B cell (primary cell): ENCODE measurements around the gene MYOC. TPM values are rescaled to one million over a fixed set of nuclear protein-coding genes. Genes with fewer than 3 reads are reported as not detected.

Experiments
- ATAC-seq: fragments of 200-7000 bp; cut with Tn5 transposase; one replicate; pipeline ENCODE4 v1.10.0; 2021; ENCODE audit warnings: low read depth, mild to moderate bottlenecking, moderate number of reproducible peaks, moderate library complexity
- CTCF ChIA-PET: fragments of 350-600 bp; sonication (Branson Sonifier 250); formaldehyde crosslinking; loops from one replicate; lab custom pipeline; 2021; ENCODE audit warnings: antibody characterized with exemption, inconsistent platforms; lab: Charles Lee
- POLR2A ChIA-PET: fragments of 350-600 bp; sonication (Branson Sonifier 250); formaldehyde crosslinking; loops from one replicate; lab custom pipeline; 2021; ENCODE audit warnings: antibody characterized with exemption; lab: Charles Lee
- DNase-seq: peaks from one replicate; pipeline ENCODE4 v3.0.0; 2013
- H2AFZ ChIP-seq: 2 replicates; pipeline ENCODE4 v1.6.1; 2012; ENCODE audit warnings: mild to moderate bottlenecking, low read depth, low read length; ENCODE audit not compliant: insufficient read depth, poor library complexity, severe bottlenecking
- H3K27ac ChIP-seq, 2 donors: 1 replicate in 1 of 2; 2 replicates in 1 of 2; pipeline ENCODE4 v1.5.1; 2012 to 2013; ENCODE audit warnings: low read length in 2 of 2, mild to moderate bottlenecking in 2 of 2, moderate library complexity in 1 of 2
- H3K27me3 ChIP-seq, 4 experiments: fragments of 200-600 bp in 1 of 4; sonication (generic) in 1 of 4; replicated peaks in 1 of 4; 1 replicate in 2 of 4; 2 replicates in 2 of 4; pipeline versions ENCODE4 v1.6.1 to v1.7.0; 2013 to 2016; ENCODE audit warnings: low read length in 3 of 4, mild to moderate bottlenecking in 2 of 4, mixed read lengths in 1 of 4, moderate library complexity in 1 of 4; ENCODE audit not compliant: insufficient read depth in 4 of 4, control insufficient read depth in 3 of 4; ENCODE audit errors: control extremely low read depth in 1 of 4
- H3K36me3 ChIP-seq, 2 experiments: replicated peaks in 1 of 2; 1 replicate in 1 of 2; 2 replicates in 1 of 2; pipeline versions ENCODE4 v1.6.1 to v1.7.1; 2013; ENCODE audit warnings: low read length in 1 of 2; ENCODE audit not compliant: insufficient read depth in 2 of 2, control insufficient read depth in 1 of 2; ENCODE audit errors: control extremely low read depth in 1 of 2, extremely low read depth in 1 of 2
- H3K4me1 ChIP-seq, 2 donors: fragments of 200-600 bp in 1 of 2; sonication (generic) in 1 of 2; 1 replicate in 1 of 2; 2 replicates in 1 of 2; pipeline versions ENCODE4 v1.5.1 to v1.6.1; 2013 to 2017; ENCODE audit warnings: low read length in 2 of 2; ENCODE audit not compliant: control insufficient read depth in 2 of 2, insufficient read depth in 2 of 2
- H3K4me2 ChIP-seq: replicated peaks from 2 replicates; pipeline ENCODE3; 2012; ENCODE audit warnings: mild to moderate bottlenecking, low read depth, low read length; ENCODE audit not compliant: poor library complexity, severe bottlenecking
- H3K4me3 ChIP-seq, 5 experiments: fragments of 200-600 bp in 1 of 5; sonication (generic) in 1 of 5; 1 replicate in 3 of 5; 2 replicates in 2 of 5; pipeline versions ENCODE4 v1.5.1 to v1.7.0; 2011 to 2016; ENCODE audit warnings: low read length in 4 of 5, mild to moderate bottlenecking in 4 of 5, low read depth in 2 of 5, control low read depth in 1 of 5, moderate library complexity in 1 of 5; ENCODE audit not compliant: insufficient read depth in 1 of 5; ENCODE audit errors: control extremely low read depth in 1 of 5, extremely low read depth in 1 of 5
- H3K79me2 ChIP-seq: fragments of 200-600 bp; sonication (generic); one replicate; pipeline ENCODE4 v1.6.0; 2016; ENCODE audit warnings: low read length; ENCODE audit not compliant: control insufficient read depth, insufficient read depth
- H3K9ac ChIP-seq: fragments of 200-600 bp; sonication (generic); 2 replicates; pipeline ENCODE4 v1.6.1; 2017; ENCODE audit warnings: mild to moderate bottlenecking, low read length, moderate library complexity
- H3K9me3 ChIP-seq, 3 donors: one replicate each; pipeline versions ENCODE4 v1.6.1 to v1.7.1; 2013; ENCODE audit warnings: low read length in 2 of 3; ENCODE audit not compliant: control insufficient read depth in 2 of 3, insufficient read depth in 1 of 3; ENCODE audit errors: control extremely low read depth in 1 of 3
- H4K20me1 ChIP-seq: 2 replicates; pipeline ENCODE4 v1.6.0; 2012; ENCODE audit warnings: mild to moderate bottlenecking, low read length; ENCODE audit not compliant: insufficient read depth, control insufficient read depth, poor library complexity, severe bottlenecking
- H3K27ac Mint-ChIP-seq: one replicate; pipeline ENCODE4 v1.8.0; 2021; ENCODE audit warnings: mixed read lengths
- H3K27me3 Mint-ChIP-seq: one replicate; pipeline ENCODE4 v1.8.0; 2021; ENCODE audit warnings: mixed read lengths
- H3K4me1 Mint-ChIP-seq: one replicate; pipeline ENCODE4 v1.8.0; 2021; ENCODE audit warnings: mixed read lengths
- H3K4me3 Mint-ChIP-seq: one replicate; pipeline ENCODE4 v1.8.0; 2021; ENCODE audit warnings: mixed read lengths
- H3K9me3 Mint-ChIP-seq: one replicate; pipeline ENCODE4 v1.8.0; 2022; ENCODE audit warnings: mixed read lengths; ENCODE audit not compliant: insufficient read depth
- EZH2 ChIP-seq: IDR thresholded peaks from 2 replicates; pipeline ENCODE4 v1.6.1; 2012; ENCODE audit warnings: borderline replicate concordance, low read depth, mild to moderate bottlenecking, moderate library complexity, low read length; ENCODE audit not compliant: insufficient read depth, poor library complexity, severe bottlenecking
- WGBS: methylation state at CpG from one replicate; pipeline ENCODE4 v1.1.5; 2013; ENCODE audit warnings: missing lambda C conversion rate; ENCODE audit not compliant: insufficient coverage; 5-methylcytosine and 5-hydroxymethylcytosine counted together
- intact Hi-C: fragments of 100-400 bp; cut with micrococcal nuclease; formaldehyde crosslinking; loops from one replicate; pipeline ENCODE4 v1.10.0; 2022
- polyA plus RNA-seq: library from polyadenylated mRNA; depleted of rRNA; stranded (reverse); fragments of >200 nt; gene quantifications from 2 replicates; pipeline ENCODE4 v1.2.3, GENCODE V29; 2012
- total RNA-seq, 2 donors: library from RNA; stranded (reverse); fragments of 120-200 nt in 1 of 2; gene quantifications; 1 replicate in 1 of 2; 2 replicates in 1 of 2; pipeline versions ENCODE4 v1.2.3 to v1.2.4, GENCODE V29; 2013 to 2022
- TF ChIP-seq, protein P1 (sequence below): fragments of 200-600 bp; IDR thresholded peaks from one replicate; pipeline ENCODE4 v1.8.0; 2022; ENCODE audit warnings: antibody characterized with exemption, mild to moderate bottlenecking

MYOC gene
- total and polyA plus RNA-seq, 2 donors (not counting 1 experiment from before 2014, with no cell fraction given): not detected

DNA sequence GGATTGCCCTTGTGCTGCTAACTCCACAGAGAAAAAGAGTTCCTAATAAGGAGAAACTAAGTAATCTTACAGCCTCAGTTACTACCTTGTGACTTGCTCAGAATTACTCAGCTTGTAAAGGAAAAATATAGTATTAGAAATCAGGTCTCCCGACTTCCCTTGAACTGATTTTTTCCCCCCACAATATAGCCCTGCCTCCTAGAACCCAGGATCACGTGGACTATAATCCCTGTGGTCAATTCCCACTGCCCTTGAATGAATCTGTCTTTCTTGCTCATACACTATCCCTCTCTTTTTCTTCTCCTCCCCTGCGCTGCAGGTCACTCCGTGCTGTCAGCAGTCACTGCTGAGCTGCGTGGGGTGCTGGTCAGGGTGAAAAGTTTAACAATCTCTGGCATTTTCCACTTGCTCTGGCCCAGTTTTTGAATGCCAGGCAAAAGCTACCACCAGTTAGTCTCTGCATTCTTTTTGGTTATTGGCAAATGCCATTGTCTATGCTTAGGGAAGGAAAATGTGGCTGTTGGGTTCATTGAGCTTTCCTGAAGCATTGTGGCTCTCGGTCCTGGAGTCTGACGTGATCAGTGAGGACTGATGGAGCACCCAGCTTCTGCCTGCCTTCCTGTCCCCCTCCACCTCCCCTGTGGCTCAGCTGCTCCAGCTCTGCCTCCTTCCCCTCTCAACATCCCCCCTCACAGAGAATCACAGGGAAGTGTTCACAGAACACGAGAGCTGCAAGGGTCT is 1.9 kb upstream of the MYOC start:
- Histone ChIP-seq H3K9me3 (no peaks in the 10 kb centered on the region), H3K79me2 (no peaks in the 10 kb centered on the region), H3K27ac (no peak overlapping the region), H2AFZ (no peak overlapping the region), H3K4me2 (no peak overlapping the region), H3K36me3 (no peaks in the 10 kb centered on the region), H3K27me3 (peaks cover 0 to 20% (median 2%) of the 10 kb centered on the region in 4 experiments), H3K9ac (no peak overlapping the region), H3K4me1 (peaks cover 8 to 13% of the 10 kb centered on the region in 2 donors), H3K4me3 (no peak overlapping the region), H4K20me1 (no peaks in the 10 kb centered on the region)
- ChIA-PET POLR2A (no interaction called here), CTCF (interaction anchor here (1.0 kb wide), 1 partner anchor 334 kb away, joined by 3 read pairs; no protein-coding TSS in a partner anchor)
- ATAC-seq: no peak
- Mint-ChIP-seq H3K4me3 (no peak overlapping the region), H3K4me1 (peaks cover 10% of the 10 kb centered on the region), H3K9me3 (no peaks in the 10 kb centered on the region), H3K27ac (no peak overlapping the region), H3K27me3 (peaks cover 46% of the 10 kb centered on the region)
- 83% methylated on average over 4 of the region's 8 CpGs for WGBS
- no peak for TF ChIP-seq EZH2
- DNase-seq: no peak
- intact Hi-C loops: loop anchor here (2.0 kb wide), 1 partner anchor 330 kb away; no protein-coding TSS in a partner anchor

DNA sequence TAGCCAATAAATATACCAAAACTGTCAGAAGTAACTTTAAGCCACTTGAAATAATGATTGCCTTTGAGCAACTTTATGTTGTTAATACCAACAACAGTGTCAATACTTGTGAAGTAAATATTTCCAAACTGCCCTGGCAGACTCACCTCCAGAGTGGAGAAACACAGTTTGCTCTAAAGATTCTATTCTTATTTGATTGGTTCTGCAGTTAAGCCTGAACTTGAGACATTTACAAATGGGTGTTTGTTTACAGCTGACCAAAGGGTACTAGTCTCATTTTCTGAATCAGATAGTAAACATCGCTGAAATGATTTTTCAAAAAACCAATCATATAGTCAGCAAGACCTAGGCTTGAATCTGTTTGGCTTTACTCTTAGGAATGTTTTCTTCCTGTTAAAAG is 1.3 kb upstream of the MYOC start:
- Histone ChIP-seq H3K27me3 (peaks cover 0 to 20% (median 2%) of the 10 kb centered on the region in 4 experiments), H3K36me3 (no peaks in the 10 kb centered on the region), H4K20me1 (no peaks in the 10 kb centered on the region), H3K4me2 (no peak overlapping the region), H3K4me1 (peaks cover 8 to 13% of the 10 kb centered on the region in 2 donors), H3K79me2 (no peaks in the 10 kb centered on the region), H3K4me3 (no peak overlapping the region), H3K9me3 (no peaks in the 10 kb centered on the region), H3K9ac (no peak overlapping the region), H3K27ac (no peak overlapping the region), H2AFZ (no peak overlapping the region)
- no peak for ATAC-seq
- Mint-ChIP-seq H3K27ac (no peak overlapping the region), H3K4me1 (peaks cover 10% of the 10 kb centered on the region), H3K4me3 (no peak overlapping the region), H3K27me3 (peaks cover 46% of the 10 kb centered on the region), H3K9me3 (no peaks in the 10 kb centered on the region)
- DNase-seq: no peak
- WGBS: no CpG with 5 or more reads among the region's 1 CpG
- intact Hi-C loops: loop anchor here (2.0 kb wide), 1 partner anchor 331 kb away; no protein-coding TSS in a partner anchor
- CTCF ChIA-PET: no interaction called here
- POLR2A ChIA-PET: no interaction called here
- no peak for TF ChIP-seq EZH2
- TF ChIP-seq, protein P1, sequence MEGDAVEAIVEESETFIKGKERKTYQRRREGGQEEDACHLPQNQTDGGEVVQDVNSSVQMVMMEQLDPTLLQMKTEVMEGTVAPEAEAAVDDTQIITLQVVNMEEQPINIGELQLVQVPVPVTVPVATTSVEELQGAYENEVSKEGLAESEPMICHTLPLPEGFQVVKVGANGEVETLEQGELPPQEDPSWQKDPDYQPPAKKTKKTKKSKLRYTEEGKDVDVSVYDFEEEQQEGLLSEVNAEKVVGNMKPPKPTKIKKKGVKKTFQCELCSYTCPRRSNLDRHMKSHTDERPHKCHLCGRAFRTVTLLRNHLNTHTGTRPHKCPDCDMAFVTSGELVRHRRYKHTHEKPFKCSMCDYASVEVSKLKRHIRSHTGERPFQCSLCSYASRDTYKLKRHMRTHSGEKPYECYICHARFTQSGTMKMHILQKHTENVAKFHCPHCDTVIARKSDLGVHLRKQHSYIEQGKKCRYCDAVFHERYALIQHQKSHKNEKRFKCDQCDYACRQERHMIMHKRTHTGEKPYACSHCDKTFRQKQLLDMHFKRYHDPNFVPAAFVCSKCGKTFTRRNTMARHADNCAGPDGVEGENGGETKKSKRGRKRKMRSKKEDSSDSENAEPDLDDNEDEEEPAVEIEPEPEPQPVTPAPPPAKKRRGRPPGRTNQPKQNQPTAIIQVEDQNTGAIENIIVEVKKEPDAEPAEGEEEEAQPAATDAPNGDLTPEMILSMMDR: no peak
